ENCODE data around the gene BCL7A. TPM values are rescaled to one million over a fixed set of nuclear protein-coding genes. Genes with fewer than 3 reads are reported as not detected.

BCL7A gene
- total and polyA plus RNA-seq, 9 of the 15 experiments (the other 6 are each of a cell fraction or from before 2014, with no cell fraction given), result 0.25 to 21.9 (median 14.9) TPM

DNA sequence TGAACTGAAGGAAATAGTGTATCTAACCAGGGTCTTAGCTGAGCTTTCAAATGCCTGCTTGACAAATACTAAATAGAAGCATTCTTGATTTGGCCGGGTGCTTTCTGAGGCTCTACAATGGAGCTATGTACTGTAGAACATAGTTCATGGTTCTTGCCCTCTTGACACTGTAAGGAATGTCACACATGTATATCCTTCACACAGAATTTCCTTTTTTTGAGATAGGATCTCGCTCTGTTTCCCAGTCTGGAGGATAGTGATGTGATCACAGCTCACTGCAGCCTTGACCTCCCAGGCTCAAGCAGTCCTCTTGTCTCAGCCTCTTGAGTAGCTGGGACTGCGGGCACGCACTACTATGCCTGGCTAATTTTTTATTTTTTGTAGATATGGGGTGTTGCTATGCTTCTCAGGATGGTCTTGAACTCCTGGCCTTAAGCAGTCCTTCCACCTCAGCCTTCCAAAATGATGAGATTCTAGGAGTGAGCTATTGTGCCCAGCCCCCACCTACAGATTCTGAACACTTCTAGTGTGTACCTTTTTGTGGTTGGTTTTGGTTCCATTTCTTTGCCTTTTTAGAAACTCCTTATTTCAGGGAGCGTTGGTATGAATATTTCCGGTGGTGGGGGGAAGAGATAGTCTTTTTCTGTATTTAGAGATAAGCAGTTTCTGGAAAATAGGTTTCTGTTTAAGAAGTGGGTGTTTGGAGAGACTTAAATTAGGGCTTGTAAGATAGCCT, 61.1 kb downstream of the BCL7A start (continued):
- TF ChIP-seq, protein P1, sequence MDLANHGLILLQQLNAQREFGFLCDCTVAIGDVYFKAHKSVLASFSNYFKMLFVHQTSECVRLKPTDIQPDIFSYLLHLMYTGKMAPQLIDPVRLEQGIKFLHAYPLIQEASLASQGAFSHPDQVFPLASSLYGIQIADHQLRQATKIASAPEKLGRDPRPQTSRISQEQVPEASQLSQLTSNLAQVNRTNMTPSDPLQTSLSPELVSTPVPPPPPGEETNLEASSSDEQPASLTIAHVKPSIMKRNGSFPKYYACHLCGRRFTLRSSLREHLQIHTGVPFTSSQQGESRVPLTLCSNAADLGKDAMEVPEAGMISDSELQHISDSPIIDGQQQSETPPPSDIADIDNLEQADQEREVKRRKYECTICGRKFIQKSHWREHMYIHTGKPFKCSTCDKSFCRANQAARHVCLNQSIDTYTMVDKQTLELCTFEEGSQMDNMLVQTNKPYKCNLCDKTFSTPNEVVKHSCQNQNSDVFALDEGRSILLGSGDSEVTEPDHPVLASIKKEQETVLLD (IDR thresholded peaks at IDR 0.05), result no peak
- TF ChIP-seq, protein P2, sequence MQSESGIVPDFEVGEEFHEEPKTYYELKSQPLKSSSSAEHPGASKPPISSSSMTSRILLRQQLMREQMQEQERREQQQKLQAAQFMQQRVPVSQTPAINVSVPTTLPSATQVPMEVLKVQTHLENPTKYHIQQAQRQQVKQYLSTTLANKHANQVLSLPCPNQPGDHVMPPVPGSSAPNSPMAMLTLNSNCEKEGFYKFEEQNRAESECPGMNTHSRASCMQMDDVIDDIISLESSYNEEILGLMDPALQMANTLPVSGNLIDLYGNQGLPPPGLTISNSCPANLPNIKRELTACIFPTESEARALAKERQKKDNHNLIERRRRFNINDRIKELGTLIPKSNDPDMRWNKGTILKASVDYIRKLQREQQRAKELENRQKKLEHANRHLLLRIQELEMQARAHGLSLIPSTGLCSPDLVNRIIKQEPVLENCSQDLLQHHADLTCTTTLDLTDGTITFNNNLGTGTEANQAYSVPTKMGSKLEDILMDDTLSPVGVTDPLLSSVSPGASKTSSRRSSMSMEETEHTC (IDR thresholded peaks at IDR 0.05), result no peak
- TF ChIP-seq ZBED1 (IDR thresholded peaks at IDR 0.05) (no peak), ESRRA (IDR thresholded peaks at IDR 0.05; ENCODE audit: borderline replicate concordance, low read depth) (no peak), TGIF2 (CRISPR knock-in tag; IDR thresholded peaks at IDR 0.05) (no peak)
- TF ChIP-seq, protein P3, sequence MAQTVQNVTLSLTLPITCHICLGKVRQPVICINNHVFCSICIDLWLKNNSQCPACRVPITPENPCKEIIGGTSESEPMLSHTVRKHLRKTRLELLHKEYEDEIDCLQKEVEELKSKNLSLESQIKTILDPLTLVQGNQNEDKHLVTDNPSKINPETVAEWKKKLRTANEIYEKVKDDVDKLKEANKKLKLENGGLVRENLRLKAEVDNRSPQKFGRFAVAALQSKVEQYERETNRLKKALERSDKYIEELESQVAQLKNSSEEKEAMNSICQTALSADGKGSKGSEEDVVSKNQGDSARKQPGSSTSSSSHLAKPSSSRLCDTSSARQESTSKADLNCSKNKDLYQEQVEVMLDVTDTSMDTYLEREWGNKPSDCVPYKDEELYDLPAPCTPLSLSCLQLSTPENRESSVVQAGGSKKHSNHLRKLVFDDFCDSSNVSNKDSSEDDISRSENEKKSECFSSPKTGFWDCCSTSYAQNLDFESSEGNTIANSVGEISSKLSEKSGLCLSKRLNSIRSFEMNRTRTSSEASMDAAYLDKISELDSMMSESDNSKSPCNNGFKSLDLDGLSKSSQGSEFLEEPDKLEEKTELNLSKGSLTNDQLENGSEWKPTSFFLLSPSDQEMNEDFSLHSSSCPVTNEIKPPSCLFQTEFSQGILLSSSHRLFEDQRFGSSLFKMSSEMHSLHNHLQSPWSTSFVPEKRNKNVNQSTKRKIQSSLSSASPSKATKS (CRISPR knock-in tag; IDR thresholded peaks at IDR 0.05), result no peak
- TF ChIP-seq, protein P4, sequence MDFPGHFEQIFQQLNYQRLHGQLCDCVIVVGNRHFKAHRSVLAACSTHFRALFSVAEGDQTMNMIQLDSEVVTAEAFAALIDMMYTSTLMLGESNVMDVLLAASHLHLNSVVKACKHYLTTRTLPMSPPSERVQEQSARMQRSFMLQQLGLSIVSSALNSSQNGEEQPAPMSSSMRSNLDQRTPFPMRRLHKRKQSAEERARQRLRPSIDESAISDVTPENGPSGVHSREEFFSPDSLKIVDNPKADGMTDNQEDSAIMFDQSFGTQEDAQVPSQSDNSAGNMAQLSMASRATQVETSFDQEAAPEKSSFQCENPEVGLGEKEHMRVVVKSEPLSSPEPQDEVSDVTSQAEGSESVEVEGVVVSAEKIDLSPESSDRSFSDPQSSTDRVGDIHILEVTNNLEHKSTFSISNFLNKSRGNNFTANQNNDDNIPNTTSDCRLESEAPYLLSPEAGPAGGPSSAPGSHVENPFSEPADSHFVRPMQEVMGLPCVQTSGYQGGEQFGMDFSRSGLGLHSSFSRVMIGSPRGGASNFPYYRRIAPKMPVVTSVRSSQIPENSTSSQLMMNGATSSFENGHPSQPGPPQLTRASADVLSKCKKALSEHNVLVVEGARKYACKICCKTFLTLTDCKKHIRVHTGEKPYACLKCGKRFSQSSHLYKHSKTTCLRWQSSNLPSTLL (IDR thresholded peaks at IDR 0.05), result no peak
- TF ChIP-seq, protein P5, sequence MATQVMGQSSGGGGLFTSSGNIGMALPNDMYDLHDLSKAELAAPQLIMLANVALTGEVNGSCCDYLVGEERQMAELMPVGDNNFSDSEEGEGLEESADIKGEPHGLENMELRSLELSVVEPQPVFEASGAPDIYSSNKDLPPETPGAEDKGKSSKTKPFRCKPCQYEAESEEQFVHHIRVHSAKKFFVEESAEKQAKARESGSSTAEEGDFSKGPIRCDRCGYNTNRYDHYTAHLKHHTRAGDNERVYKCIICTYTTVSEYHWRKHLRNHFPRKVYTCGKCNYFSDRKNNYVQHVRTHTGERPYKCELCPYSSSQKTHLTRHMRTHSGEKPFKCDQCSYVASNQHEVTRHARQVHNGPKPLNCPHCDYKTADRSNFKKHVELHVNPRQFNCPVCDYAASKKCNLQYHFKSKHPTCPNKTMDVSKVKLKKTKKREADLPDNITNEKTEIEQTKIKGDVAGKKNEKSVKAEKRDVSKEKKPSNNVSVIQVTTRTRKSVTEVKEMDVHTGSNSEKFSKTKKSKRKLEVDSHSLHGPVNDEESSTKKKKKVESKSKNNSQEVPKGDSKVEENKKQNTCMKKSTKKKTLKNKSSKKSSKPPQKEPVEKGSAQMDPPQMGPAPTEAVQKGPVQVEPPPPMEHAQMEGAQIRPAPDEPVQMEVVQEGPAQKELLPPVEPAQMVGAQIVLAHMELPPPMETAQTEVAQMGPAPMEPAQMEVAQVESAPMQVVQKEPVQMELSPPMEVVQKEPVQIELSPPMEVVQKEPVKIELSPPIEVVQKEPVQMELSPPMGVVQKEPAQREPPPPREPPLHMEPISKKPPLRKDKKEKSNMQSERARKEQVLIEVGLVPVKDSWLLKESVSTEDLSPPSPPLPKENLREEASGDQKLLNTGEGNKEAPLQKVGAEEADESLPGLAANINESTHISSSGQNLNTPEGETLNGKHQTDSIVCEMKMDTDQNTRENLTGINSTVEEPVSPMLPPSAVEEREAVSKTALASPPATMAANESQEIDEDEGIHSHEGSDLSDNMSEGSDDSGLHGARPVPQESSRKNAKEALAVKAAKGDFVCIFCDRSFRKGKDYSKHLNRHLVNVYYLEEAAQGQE (IDR thresholded peaks at IDR 0.05; ENCODE audit: borderline replicate concordance), result no peak
- TF ChIP-seq, protein P5 (CRISPR knock-in tag; IDR thresholded peaks at IDR 0.05; ENCODE audit: low read depth), result no peak
- TF ChIP-seq, protein P6, sequence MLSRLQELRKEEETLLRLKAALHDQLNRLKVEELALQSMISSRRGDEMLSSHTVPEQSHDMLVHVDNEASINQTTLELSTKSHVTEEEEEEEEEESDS (CRISPR knock-in tag; IDR thresholded peaks at IDR 0.05), result no peak
